Medulla oblongata (tissue), 1 donor: ENCODE data around the gene PNPLA3.

ENCODE experiments used
- DNase-seq: peaks from one replicate; pipeline ENCODE4 v3.0.0-alpha.2; 2015; ENCODE audit errors: extremely low spot score

PNPLA3 gene

DNA sequence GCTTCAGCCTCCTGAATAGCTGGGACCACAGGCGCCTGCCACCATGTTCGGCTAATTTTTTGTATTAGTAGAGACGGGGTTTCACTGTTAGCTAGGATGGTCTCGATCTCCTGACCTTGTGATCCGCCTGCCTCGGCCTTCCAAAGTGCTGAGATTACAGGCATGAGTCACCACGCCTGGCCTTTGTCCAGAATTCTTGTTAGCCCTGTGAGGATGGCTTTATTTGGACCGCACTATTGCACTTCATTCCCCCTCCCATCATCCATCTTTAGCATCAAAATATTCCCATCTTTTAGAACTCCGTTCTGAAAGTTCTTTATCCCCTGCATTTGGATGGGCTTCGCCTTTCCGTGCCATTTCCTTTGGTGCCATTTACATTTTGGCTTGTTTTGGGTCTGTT, 34.3 kb downstream of the PNPLA3 start:
- DNase-seq: no peak

DNA sequence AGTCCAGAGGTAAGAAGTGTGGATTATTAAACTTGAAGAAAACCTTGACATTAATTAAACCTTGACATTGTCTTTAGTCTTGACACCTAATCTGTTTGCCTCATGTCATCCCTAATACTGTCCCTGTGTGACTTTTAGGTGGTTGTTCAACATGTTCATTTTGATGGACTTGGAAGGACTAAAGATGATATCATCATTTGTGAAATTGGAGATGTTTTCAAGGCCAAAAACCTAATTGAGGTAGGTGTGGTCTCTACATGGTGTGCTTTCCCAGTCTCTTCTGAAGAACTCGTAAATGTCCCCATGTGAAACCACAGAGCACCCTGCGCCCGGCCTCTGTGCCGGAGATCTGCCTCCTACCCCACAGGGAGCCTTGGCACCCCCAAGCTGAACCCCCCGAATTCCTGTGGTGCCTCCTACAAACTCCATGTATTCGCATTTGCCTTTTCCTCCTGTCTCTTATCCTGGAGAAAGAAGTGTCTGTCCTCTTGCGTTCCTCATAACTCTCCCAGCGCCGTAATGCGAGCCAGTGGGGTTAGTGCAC, 40.8 kb downstream of the PNPLA3 start:
- no peak for DNase-seq

DNA sequence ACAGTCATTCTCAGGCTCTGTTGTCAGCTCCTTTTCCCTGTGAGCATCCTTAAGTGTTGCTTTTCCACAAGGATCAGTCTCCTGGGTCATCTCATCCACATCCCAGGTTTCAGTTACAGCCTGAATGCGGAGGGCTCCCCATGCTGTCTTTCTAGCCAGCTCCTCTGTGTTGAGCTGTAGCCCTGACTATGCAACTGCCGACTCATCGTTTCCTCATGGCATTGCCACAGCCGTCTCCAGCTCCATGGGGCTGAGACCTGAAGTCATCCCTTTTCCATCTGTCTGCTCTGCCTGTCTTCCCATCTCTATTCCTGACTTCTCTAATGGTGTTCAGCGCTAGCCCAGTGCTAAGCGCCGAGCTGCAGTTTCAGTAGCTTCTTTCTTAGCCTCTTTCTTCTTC, 43.5 kb downstream of the PNPLA3 start:
- no peak for DNase-seq

DNA sequence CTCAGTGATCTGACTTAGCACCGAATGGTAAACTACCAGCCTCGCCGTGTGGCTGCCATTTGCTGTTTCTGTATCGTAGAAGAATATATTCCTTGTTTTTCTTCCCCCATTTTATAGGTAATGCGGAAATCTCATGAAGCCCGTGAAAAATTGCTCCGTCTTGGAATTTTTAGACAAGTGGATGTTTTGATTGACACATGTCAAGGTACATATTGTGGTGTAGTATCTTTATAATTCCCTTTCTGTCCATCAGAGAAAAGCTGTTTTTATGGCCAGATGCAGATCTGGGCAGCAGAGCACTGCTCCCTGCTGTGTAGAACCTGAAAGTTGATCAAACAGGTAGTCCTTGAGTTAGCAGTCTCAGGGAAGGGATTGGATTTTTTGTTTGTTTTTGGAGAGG, 45.0 kb downstream of the PNPLA3 start:
- no peak for DNase-seq

DNA sequence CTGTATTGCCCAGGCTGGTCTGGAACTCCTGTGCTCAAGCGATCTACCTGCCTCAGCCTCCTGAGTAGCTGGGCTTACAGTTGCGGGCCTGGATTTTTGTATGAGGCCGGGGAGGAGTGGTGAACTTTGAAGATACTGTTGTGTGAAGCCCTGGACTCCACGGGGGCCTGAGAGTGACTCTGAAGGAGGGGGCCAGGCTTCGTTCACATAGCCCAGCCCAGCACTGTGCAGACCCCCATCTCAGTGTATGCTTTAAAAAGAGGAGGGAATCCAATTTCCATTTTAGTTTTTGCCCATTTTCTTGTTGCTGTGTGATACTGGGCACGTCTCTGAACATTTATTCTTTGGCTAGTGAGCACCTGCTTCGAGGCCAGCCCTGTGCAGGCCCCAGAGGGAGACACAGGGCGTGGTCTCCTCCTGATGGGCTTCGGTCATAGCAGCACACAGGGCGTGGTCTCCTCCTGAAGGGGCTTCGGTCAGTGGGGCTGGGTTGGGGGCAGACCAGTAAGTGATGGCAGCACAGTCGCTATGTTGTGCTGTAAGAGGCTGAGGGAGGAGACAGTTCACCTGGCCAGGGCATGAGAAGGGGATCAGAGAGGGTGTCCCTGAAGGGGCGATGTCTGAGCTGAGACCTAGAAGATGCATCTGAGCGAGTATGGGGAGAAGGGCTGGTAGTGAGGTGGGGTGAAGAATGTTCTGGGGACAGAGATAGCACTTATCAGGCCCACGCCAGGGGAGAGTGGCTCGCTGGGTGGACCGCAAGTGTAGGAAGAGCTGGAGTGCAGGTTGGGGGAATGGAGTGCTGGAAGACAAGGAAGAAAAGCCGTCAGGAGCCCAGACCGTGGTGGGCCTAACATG, 45.6 kb downstream of the PNPLA3 start:
- no peak for DNase-seq

DNA sequence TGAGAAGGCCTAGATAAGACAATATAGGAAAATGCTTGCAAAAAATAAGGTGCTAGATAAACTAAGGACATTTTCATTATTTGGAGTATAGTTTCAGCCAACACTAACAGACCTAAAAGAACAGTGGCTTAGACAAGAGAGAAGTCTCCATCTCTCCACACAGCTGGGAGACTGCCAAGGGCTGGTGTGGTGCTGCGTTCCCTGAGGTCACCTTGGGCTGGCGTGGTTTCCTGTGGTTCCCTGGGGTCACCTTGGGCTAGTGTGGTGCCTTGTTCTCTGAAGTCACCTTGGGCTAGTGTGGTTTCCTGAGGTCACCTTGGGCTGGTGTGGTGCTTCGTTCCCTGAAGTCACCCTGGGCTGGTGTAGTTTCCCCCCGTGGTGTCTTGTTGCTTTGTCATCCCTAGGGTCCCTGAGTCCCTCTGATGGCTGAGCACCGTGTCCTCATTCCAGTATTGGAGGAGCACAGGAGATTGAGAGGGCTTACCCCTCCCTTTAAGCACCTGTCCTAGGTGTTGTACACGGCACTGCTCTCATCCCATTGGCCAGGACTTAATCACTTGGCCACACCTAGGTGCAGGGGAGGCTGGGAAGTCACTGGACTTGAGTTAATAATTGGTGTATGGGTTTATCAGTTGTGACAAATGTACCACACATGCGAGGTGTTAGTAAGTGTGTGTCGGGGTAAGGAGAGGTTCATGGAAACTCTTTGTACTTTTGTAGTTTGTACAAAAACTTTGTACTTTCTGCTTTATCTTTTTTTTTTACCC, 46.6 kb downstream of the PNPLA3 start:
- no peak for DNase-seq

DNA sequence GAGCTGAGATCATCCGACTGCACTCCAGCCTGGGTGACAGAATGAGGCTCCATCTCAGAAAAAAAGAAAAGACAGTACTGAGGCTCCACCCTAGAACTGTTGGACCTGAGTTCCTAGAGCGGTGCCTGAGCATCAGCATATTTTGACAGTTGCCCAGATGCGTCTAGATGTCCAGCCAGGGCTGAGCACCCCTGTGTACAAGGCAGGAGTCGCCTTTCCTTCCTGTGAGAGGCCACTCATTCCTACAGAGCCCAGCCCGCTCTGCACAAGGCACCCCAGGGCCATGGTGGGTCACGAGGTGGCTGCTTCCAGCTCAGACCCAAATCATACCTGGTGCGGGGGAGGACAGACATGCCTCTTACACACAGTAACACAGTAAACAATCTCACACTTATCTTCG, 47.5 kb downstream of the PNPLA3 start:
- DNase-seq: no peak

DNA sequence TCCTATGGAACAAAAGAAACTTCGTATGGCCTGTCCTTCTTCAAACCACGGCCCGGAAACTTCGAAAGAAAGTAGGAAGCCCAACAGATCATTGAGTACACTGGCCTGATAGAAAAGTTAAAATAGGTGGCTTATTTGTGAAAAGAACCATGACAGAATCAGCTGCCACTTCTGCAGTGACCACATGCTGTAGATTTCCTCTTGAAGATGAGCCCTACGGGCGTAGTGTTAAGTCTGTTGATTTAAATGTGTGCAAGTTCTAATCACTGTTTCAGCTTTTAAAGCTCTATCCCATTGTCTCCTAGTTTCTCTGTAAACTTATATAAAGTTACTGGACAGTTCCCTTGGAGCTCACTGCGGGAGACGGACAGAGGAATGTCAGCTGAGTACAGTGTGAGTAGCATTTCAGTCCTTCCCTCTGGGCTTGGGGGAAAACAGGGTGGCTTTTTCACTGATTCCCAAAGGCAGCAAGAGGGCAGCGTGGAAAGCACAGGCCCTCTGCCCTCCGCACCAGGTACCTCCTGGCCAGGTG, 49.4 kb downstream of the PNPLA3 start:
- no peak for DNase-seq

DNA sequence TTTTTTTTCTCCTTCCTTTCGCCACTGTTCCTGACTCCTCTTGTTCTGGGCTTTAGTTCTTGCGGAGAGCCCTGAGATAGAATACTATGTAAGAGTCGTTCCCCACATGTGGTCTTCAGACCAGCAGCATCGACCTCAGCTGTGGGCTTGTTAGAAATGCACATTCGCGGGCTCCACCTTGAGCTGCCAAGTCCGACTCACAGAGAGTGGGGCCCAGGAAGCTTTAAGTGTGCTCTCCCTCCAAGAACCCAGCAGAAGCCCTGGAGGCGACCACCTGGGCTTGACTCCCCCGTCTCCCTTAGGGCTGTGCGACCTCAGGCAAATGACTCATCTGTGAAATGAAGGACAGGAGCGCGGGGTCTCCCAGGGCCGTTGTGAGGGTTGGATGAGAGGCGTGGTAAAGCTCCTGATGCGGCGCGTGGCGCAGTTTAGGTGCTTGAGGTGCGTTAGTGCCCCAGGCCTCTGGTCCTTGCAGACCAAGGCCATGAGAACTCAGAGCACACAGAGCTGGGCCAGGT, 50.5 kb downstream of the PNPLA3 start:
- DNase-seq: no peak

DNA sequence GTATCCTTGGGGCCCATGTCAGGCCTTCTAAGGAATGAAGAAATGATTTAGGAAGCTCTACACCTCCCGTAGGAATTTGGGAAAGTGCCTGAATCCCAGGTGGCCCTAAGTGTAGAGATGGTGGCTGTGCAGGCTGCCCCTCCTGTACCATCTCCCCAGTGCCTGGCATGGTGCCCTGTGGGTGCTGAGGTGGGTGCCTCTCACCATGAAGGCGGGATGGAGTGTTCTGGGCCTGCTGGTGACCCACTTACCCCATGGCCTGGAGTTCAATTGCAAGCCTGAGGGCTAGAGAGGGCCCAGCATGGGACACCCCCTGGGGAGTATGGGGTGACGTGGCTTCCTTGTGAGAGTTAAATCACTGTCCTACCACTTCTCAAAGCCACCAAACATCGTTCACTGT, 51.4 kb downstream of the PNPLA3 start:
- DNase-seq: no peak

DNA sequence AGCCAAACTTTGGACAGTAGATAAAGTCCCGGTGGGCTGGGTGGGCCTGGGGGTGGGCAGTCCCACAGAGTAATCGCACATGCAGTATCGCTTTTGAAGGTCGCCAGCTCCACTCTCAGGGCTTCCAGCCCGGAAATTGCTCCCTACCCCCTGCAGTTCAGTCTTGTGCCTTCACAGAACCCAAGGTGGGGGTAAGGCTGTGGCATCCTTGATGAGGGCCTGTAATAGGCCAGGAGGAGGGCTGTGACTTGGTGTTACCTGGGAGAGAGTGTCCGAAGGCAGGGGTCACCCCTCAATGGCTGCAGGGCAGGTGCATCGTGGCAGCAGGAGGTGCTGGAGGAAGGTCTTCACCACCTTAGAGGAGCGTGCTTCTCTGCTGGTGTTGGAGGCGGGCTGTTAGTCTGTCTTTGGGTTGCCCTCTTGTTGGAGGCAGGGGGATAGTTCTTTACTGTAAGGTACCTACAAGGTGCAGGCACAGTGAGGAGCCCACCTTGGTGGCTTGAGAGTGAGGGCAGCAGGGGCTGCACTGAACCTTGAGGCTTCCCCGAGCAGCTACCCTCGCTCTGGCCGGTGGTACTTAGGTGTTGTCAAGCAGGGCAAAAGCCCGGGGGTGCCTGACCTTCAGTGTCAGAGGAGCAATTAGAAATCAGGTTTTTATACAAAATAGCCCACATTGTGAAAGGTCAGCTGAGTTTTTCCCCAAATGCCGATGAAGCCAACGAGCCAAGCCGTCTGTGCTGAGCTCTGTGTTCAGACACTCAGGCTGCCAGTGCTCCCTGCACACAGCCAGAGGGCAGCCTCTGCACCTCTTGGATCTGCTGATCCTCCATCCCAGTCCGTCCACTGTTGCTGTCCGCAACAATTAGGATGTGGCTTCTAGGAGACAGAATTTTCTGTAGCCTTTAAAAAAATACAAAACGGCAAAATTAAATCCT, 53.5 kb downstream of the PNPLA3 start:
- DNase-seq: no peak

DNA sequence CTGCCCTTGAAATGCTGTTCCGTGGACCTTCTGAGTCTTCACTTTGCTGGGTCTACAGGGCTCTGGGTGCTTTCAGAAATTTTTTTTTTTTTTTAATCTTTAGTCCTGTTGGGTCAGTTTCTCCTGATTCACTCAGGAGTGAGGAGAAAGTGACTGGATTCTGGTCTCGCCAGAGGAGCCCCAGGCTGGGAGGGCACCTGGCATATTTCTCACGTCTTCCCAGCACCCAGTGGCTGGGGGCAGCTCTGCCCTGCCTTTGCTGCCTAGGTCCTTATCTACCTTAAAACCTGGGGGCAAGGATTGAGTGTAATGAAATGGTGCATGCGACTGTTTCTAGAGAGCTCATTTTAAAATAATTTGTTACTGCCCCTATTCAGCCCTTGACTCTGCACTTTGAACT, 55.0 kb downstream of the PNPLA3 start:
- no peak for DNase-seq

DNA sequence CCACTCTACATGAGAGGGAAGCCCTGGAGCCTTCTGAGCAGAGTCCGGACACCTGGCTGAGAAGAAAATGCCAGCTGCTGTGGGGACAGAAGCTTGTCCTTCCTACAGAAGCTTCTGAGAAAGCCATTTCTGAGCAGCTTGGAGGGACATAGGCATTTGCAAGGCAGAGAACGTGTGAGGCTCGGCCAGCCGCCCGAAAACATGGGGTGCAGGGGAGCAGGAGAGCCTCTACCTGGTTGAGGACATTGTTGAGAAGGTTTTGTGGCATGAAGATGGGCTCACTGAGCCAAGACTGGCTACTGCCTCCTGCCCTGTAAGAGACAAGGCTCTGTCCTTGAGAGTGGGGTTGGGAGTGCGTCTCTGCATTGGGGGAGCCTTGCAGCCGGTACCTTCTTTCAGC, 57.0 kb downstream of the PNPLA3 start:
- DNase-seq: no peak

DNA sequence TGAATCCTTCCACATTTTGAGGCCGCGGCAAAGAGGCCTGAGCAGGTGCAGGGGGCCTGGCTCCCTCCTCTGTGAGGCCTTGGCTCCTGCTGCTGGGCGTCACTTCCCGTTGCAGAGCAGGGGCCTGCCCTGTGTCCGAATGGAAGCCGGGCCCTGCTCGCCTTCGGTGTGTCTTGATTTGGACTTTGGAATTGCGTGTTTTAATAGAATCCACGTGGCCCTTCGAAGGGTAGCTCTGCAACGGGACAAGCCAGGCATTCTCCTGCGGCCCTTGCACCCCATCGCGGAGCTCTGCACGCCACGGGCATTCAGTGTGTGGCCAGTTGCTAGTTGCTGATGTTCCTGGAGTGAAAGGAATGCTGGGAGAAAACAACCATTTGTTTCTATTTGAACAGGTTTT, 57.4 kb downstream of the PNPLA3 start:
- no peak for DNase-seq

DNA sequence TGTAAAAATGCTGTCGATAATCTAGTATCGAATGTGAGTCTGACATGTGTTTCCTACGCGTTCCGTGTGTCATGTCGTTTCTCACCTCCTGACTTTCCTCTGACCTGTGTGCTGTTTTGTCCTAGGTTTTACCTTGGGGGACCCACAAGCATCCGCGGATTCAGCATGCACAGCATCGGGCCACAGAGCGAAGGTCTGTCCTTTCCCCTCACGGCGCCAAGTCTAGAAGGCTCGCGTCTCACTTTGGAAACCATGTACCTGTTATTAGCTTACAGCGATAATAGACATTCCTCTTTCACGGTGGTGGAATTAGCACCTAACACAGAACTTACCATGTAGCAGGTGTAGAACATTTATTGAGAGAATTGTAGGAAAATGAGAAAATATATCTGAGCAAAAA, 60.2 kb downstream of the PNPLA3 start:
- DNase-seq: no peak

DNA sequence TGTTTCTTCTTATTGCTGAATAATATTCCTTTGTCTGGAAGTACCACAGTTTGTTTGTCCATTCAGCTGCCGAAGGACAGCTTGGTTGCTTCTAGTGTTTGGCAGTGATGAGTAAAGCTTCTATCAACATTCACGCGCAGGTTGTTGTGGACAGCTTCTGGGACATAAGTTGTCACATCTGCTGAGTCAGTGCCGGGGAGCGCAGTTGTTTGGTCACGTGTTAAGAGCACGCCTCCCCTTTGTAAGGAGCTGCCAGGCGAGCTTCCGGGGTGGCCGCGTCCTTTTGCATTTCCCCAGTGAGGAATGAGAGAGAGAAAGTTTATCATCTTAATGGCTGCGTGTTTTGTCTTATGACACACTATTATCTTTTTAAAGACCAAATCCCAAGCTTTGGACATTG, 61.9 kb downstream of the PNPLA3 start:
- DNase-seq: peak; percentile 65

DNA sequence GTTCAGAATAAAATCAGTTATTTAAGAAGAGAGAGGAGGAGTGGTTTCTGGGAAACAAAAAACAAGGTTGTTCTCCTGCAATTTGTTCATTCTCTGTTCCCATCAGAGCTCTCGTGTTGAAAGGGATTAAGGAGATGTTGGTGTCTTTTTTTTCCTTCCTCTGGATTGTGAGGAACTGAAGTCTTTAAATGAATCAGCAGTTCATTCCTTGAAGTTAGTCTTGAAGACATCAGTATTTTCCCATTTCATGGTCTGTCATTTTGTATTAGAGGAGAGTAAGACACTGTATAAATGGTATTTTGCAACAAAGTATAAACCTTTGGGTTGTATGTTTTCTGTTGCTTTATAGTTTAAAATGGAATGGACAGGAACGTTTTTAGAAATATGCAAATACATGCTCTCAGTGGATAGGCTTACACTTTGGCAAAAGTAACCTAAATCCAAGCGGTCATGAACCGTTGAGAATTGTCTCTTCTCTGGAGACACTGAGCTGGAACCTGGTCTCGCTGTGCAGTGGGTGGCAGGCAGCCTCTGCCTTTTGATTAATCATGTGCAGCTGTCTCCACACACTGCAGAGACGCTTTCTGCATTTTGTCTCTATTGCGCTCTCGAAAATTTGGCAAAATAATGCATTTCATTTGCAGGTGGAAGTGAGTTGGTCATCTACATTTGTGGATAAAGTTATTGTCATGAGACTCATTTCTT, 64.7 kb downstream of the PNPLA3 start:
- DNase-seq: no peak

DNA sequence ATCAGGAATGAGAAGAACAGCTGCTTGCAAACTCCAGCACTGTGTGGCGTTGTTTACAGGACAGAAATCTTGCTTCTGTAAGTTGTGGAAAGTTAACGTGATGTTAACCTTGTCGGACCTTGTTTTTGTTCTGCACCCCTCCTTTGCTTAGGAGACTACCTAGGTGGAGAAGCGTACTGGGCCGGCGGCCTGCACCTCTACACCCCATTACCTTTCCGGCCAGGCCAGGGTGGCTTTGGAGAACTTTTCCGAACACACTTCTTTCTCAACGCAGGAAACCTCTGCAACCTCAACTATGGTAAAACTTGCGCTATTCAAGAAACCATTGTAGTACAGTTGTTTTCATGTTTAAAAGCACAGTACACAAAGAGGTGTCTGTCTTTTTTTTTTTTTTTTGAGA, 65.4 kb downstream of the PNPLA3 start:
- no peak for DNase-seq

DNA sequence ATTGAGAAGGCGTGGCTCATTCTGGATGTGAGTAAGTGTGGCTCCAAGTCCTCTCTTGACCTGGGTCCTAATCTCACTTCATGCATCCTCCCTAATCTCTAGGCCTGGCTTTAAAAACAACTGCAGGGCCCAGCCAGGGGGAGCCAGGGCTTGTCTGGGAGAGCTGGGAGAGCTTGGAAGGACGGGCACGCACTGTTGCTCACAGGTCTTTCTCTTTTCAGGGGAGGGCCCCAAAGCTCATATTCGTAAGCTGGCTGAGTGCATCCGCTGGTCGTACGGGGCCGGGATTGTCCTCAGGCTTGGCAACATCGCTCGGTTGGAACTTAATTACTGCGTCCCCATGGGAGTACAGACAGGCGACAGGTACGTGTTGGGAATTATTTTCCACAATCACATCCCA, 66.4 kb downstream of the PNPLA3 start:
- DNase-seq: no peak

DNA sequence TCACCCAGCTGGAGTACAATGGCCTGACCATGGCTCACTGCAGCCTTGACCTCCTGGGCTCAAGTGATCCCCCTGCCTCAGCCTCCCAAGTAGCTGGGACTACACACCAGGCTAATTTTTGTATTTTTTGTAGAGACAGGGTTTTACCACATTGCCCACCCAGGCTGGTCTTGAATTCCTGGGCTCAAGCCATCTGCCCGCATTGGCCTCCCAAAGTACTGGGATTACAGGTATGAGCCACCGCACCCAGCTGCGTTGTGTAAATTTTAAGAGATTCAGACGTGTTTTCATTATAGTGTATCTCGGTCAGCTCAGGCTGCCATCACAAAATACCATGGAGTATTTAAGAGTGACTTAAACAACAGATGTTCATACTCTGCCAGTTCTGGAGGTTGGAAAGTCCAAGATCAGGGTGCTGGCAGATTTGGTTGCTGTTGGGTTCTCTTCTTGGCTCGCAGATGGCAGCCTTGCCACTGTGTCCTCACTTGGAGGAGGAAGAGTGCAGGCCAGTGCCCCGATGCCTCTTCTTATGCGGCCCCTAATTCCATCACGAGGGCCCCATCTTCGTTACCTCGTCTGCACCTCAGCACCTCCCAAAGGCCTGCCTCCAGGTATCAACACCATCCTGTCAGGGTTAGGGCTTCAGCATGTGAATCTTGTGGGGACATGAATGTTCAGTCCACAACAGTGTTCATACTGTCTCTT, 67.9 kb downstream of the PNPLA3 start:
- no peak for DNase-seq
